ENCODE results near the gene FBXO10. TPM values are rescaled to one million over a fixed set of nuclear protein-coding genes. Genes with fewer than 3 reads are reported as not detected.

Gene FBXO10
- total and polyA plus RNA-seq, 2 donors (not counting 1 experiment from before 2014, with no cell fraction given): 7.6 to 12.2 TPM

Other genes starting within 250 kb of the FBXO10 start
- gene GRHPR, start 153.7 kb downstream of the FBXO10 start, total RNA-seq: 107 and 108 TPM in 2 replicates
- 107 and 108 TPM in 2 replicates for gene GRHPR, start 153.7 kb downstream of the FBXO10 start, polyA plus RNA-seq
- gene ZBTB5, start 110.9 kb downstream of the FBXO10 start, total RNA-seq: 5.1 and 5.6 TPM in 2 replicates
- gene ZBTB5, start 110.9 kb downstream of the FBXO10 start, polyA plus RNA-seq: 5.7 and 7.3 TPM in 2 replicates
- gene POLR1E, start 90.4 kb downstream of the FBXO10 start, total RNA-seq: 31.7 and 43.7 TPM in 2 replicates
- 30.9 and 59.2 TPM in 2 replicates for gene POLR1E, start 90.4 kb downstream of the FBXO10 start, polyA plus RNA-seq
- gene TOMM5, start 16.2 kb upstream of the FBXO10 start, total RNA-seq: 113 and 128 TPM in 2 replicates
- gene TOMM5, start 16.2 kb upstream of the FBXO10 start, polyA plus RNA-seq: 162 and 203 TPM in 2 replicates
- gene FRMPD1, start 74.6 kb upstream of the FBXO10 start, total RNA-seq: not detected in 2 replicates
- gene FRMPD1, start 74.6 kb upstream of the FBXO10 start, polyA plus RNA-seq: not detected in 2 replicates
- 3.9 and 5.6 TPM in 2 replicates for gene TRMT10B, start 177.4 kb upstream of the FBXO10 start, total RNA-seq
- 6.6 and 7.5 TPM in 2 replicates for gene TRMT10B, start 177.4 kb upstream of the FBXO10 start, polyA plus RNA-seq
- gene EXOSC3, start 208.7 kb upstream of the FBXO10 start, total RNA-seq: 19.0 and 24.9 TPM in 2 replicates
- 34.0 and 36.7 TPM in 2 replicates for gene EXOSC3, start 208.7 kb upstream of the FBXO10 start, polyA plus RNA-seq
- gene DCAF10, start 224.4 kb upstream of the FBXO10 start, total RNA-seq: 18.7 and 26.6 TPM in 2 replicates
- 23.3 and 33.5 TPM in 2 replicates for gene DCAF10, start 224.4 kb upstream of the FBXO10 start, polyA plus RNA-seq

Measured in fibroblast of lung (primary cell).